ENCODE data around the gene CCL14.

DNA sequence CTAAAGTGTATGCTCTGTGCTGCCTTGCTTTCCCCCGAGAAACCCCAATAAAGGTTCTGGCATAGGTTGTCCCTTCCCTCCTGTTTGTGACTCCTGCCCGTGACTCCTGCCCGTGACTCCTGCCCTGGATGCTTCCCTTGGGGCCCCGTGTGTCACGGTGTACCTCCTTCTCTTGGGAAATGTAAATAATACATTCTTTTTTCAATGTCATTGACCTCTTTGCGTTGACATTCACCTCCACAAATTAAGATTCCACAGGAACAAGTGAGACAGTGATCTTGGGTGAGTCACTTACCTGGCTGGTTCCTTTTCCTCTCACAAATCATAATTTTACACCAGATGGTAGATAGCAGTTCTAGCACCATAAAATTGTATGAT, 14.2 kb upstream of the CCL14 start:
- TF ChIP-seq CTCF (IDR thresholded peaks at IDR 0.05; ENCODE audit: low read depth, low read length): no peak
- no peak for TF ChIP-seq EZH2phosphoT487 (IDR thresholded peaks at IDR 0.05; ENCODE audit: low read depth)

All from OCI-LY3 (cell line).